PFSK-1 (cell line): ENCODE results near the gene HOXB6.

Source experiments
- POLR2AphosphoS5 ChIP-seq: IDR thresholded peaks from 2 replicates; pipeline ENCODE4 v1.6.1; 2012; ENCODE audit warnings: low read depth, mild to moderate bottlenecking, control low read depth, low read length, moderate library complexity
- SIN3A ChIP-seq: IDR thresholded peaks from 2 replicates; pipeline ENCODE4 v1.6.1; 2012; ENCODE audit warnings: mild to moderate bottlenecking, low read length, moderate library complexity, borderline replicate concordance; ENCODE audit not compliant: insufficient read depth
- TF ChIP-seq, protein P1 (sequence below), 2 experiments: IDR thresholded peaks; 2 replicates each; pipeline versions ENCODE4 v1.6.1 to v1.8.0; 2011 to 2012; ENCODE audit warnings: low read depth in 2 of 2, low read length in 2 of 2, control low read depth in 1 of 2, inconsistent platforms in 1 of 2, mild to moderate bottlenecking in 1 of 2, moderate library complexity in 1 of 2; ENCODE audit not compliant: insufficient read depth in 1 of 2

DNA sequence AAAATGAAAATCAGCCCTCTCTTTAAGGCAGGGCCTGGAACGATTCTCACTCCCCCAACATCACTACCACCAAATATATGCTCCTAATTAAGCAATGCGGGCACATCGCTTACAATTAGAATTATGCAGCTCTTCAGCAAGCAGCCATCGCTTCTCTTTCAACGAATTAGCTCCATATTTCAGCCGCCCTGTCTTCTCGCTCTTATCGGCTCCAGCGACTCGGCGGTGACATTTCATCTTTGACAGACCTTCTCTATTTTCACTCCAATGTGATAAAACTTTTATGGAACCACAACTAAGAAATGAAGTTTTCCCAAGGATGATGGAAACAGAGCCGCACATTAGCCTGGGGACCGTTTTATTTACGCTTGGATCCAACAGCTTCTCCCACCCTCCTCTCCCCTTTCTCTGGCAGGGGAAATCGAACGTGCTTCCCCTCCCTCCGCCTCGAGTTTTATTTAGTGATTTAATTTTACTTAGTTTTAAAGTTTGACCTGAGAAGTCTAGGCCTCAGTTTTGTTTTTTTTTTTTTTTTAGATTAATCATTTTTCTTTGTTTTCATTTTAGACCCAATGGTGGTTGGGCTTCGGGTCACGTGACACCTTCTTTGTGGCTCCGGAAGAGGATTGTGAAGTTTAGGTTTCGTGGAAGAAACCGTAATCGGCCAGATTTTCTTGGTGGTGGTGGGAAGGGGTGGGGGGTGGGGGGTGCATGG is 56.8 kb downstream of the HOXB6 start:
- no peak for TF ChIP-seq POLR2AphosphoS5
- TF ChIP-seq, protein P1, sequence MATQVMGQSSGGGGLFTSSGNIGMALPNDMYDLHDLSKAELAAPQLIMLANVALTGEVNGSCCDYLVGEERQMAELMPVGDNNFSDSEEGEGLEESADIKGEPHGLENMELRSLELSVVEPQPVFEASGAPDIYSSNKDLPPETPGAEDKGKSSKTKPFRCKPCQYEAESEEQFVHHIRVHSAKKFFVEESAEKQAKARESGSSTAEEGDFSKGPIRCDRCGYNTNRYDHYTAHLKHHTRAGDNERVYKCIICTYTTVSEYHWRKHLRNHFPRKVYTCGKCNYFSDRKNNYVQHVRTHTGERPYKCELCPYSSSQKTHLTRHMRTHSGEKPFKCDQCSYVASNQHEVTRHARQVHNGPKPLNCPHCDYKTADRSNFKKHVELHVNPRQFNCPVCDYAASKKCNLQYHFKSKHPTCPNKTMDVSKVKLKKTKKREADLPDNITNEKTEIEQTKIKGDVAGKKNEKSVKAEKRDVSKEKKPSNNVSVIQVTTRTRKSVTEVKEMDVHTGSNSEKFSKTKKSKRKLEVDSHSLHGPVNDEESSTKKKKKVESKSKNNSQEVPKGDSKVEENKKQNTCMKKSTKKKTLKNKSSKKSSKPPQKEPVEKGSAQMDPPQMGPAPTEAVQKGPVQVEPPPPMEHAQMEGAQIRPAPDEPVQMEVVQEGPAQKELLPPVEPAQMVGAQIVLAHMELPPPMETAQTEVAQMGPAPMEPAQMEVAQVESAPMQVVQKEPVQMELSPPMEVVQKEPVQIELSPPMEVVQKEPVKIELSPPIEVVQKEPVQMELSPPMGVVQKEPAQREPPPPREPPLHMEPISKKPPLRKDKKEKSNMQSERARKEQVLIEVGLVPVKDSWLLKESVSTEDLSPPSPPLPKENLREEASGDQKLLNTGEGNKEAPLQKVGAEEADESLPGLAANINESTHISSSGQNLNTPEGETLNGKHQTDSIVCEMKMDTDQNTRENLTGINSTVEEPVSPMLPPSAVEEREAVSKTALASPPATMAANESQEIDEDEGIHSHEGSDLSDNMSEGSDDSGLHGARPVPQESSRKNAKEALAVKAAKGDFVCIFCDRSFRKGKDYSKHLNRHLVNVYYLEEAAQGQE (IDR thresholded peaks at IDR 0.05; ENCODE audit: insufficient read depth in 1 of 2, low read depth in 2 of 2, low read length in 2 of 2): no peak
- no peak for TF ChIP-seq SIN3A
